KMS-11 (cell line): ENCODE measurements around the gene PALM.

Experiments
- H2AFZ ChIP-seq: fragments of 200-600 bp; sonication (generic); 2 replicates; pipeline ENCODE4 v1.6.1; 2016; ENCODE audit warnings: antibody characterized with exemption, mixed run types, low read depth
- H3K27ac ChIP-seq: fragments of 200-600 bp; sonication (generic); 2 replicates; pipeline ENCODE4 v1.6.1; 2016; ENCODE audit warnings: mild to moderate bottlenecking, mixed run types
- H3K27me3 ChIP-seq: fragments of 200-600 bp; sonication (generic); 2 replicates; pipeline ENCODE4 v1.6.1; 2017; ENCODE audit warnings: mild to moderate bottlenecking, low read depth, mixed run types, moderate library complexity; ENCODE audit not compliant: insufficient read depth
- H3K36me3 ChIP-seq: fragments of 200-600 bp; sonication (generic); 2 replicates; pipeline ENCODE4 v1.6.1; 2017; ENCODE audit warnings: mild to moderate bottlenecking, mixed run types; ENCODE audit not compliant: insufficient read depth
- H3K4me1 ChIP-seq: fragments of 200-600 bp; sonication (generic); 2 replicates; pipeline ENCODE4 v1.6.1; 2016; ENCODE audit warnings: mild to moderate bottlenecking, low read depth, mixed run types; ENCODE audit not compliant: poor library complexity, severe bottlenecking
- H3K4me2 ChIP-seq: fragments of 200-600 bp; sonication (generic); 2 replicates; pipeline ENCODE4 v1.7.0; 2016; ENCODE audit warnings: mild to moderate bottlenecking, mixed run types
- H3K4me3 ChIP-seq: fragments of 200-600 bp; sonication (generic); IDR thresholded peaks from 2 replicates; pipeline ENCODE4 v1.6.1; 2017; ENCODE audit warnings: low read depth, low read length, mixed read lengths; ENCODE audit not compliant: insufficient read depth
- H3K79me2 ChIP-seq: fragments of 200-600 bp; sonication (generic); 2 replicates; pipeline ENCODE4 v1.6.1; 2016; ENCODE audit warnings: low read depth, mixed run types; ENCODE audit not compliant: insufficient read depth
- H3K9ac ChIP-seq: fragments of 200-600 bp; sonication (generic); 2 replicates; pipeline ENCODE4 v1.6.1; 2016; ENCODE audit warnings: mild to moderate bottlenecking, mixed run types
- H4K20me1 ChIP-seq: fragments of 200-600 bp; sonication (generic); 2 replicates; pipeline ENCODE4 v1.6.1; 2016; ENCODE audit warnings: mild to moderate bottlenecking, mixed run types; ENCODE audit not compliant: insufficient read depth
- TF ChIP-seq, protein P1 (sequence below): fragments of 200-600 bp; sonication (generic); conservative IDR thresholded peaks from 2 replicates; pipeline ENCODE4 v1.6.1; 2017; ENCODE audit warnings: low read depth, mild to moderate bottlenecking, antibody characterized with exemption, low read length, moderate library complexity, mixed read lengths

Gene PALM

GRCh38 chr19:776549-776948, 67.8 kb downstream of the PALM start:
- no peak overlapping the region for H3K27ac ChIP-seq
- no peaks in the 10 kb centered on the region for H3K79me2 ChIP-seq
- TF ChIP-seq, protein P1, sequence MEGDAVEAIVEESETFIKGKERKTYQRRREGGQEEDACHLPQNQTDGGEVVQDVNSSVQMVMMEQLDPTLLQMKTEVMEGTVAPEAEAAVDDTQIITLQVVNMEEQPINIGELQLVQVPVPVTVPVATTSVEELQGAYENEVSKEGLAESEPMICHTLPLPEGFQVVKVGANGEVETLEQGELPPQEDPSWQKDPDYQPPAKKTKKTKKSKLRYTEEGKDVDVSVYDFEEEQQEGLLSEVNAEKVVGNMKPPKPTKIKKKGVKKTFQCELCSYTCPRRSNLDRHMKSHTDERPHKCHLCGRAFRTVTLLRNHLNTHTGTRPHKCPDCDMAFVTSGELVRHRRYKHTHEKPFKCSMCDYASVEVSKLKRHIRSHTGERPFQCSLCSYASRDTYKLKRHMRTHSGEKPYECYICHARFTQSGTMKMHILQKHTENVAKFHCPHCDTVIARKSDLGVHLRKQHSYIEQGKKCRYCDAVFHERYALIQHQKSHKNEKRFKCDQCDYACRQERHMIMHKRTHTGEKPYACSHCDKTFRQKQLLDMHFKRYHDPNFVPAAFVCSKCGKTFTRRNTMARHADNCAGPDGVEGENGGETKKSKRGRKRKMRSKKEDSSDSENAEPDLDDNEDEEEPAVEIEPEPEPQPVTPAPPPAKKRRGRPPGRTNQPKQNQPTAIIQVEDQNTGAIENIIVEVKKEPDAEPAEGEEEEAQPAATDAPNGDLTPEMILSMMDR: no peak

DNA sequence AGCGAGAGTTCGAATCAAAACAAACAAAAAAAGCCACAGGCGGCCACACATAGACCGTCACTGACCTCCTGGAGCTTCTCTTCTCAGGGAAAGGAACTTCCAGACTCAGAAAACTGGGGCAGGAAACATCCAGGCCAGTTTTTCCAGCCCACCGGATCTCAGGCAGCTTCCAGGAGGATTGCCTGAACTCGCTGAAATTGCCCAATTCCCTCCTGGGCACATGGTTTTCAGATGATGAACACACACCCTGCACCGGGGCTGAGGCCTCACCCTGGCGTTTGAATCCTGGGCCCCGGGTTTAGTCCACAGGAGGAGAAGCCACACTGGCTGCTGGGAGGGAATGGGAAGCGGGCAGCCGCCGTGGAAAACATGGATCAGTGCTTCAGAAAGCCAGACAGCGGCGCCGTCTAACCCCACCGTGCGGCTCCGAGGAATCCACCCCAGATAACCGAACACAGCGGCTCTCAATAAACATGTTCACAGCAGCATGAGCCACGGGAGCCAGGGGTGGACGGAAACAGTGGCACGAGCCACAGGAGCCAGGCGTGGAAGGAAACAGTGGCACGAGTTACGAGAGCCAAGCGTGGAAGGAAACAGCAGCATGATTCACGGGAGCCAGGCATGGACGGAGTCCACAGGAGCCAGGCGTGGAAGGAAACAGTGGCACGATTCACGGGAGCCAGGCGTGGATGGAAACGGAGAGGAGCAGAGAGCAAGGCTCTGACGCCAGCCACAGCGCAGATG, 70.3 kb downstream of the PALM start:
- TF ChIP-seq, protein P1: no peak
- no peaks in the 10 kb centered on the region for H4K20me1 ChIP-seq
- no peak overlapping the region for H3K4me2 ChIP-seq
- peaks cover 73% of the 10 kb centered on the region for H3K27me3 ChIP-seq
- H3K9ac ChIP-seq: no peak overlapping the region
- no peaks in the 10 kb centered on the region for H3K79me2 ChIP-seq
- no peak overlapping the region for H2AFZ ChIP-seq
- H3K27ac ChIP-seq: no peak overlapping the region
- no peak overlapping the region for H3K4me3 ChIP-seq
- H3K36me3 ChIP-seq: no peaks in the 10 kb centered on the region
- no peaks in the 10 kb centered on the region for H3K4me1 ChIP-seq

More at GRCh38 chr19:776549-776948, 67.8 kb downstream of the PALM start:
- Histone ChIP-seq H3K36me3 (no peaks in the 10 kb centered on the region), H3K4me2 (no peak overlapping the region), H3K27me3 (peaks cover 60% of the 10 kb centered on the region), H3K4me3 (no peak overlapping the region), H3K9ac (no peak overlapping the region), H4K20me1 (no peaks in the 10 kb centered on the region), H3K4me1 (no peaks in the 10 kb centered on the region), H2AFZ (no peak overlapping the region)

- no peak overlapping the region for H3K9ac ChIP-seq
- H3K36me3 ChIP-seq: no peaks in the 10 kb centered on the region
- no peak overlapping the region for H3K4me3 ChIP-seq
- TF ChIP-seq, protein P1: no peak
- no peaks in the 10 kb centered on the region for H3K4me1 ChIP-seq
- no peaks in the 10 kb centered on the region for H3K79me2 ChIP-seq
- no peak overlapping the region for H2AFZ ChIP-seq
- no peak overlapping the region for H3K27ac ChIP-seq
- no peaks in the 10 kb centered on the region for H4K20me1 ChIP-seq
- H3K27me3 ChIP-seq: peaks cover 64% of the 10 kb centered on the region
- H3K4me2 ChIP-seq: no peak overlapping the region
These were observed 72.2 kb downstream of the PALM start for GRCh38 chr19:780935-781334.

GRCh38 chr19:781800-782184, 73.1 kb downstream of the PALM start:
- Histone ChIP-seq H3K27ac (no peak overlapping the region), H3K4me1 (no peaks in the 10 kb centered on the region)

More at GRCh38 chr19:781800-782184, 73.1 kb downstream of the PALM start:
- peaks cover 59% of the 10 kb centered on the region for H3K27me3 ChIP-seq
- H2AFZ ChIP-seq: no peak overlapping the region
- TF ChIP-seq, protein P1: no peak
- H3K4me3 ChIP-seq: no peak overlapping the region
- no peaks in the 10 kb centered on the region for H4K20me1 ChIP-seq
- no peaks in the 10 kb centered on the region for H3K36me3 ChIP-seq
- H3K9ac ChIP-seq: no peak overlapping the region
- no peaks in the 10 kb centered on the region for H3K79me2 ChIP-seq
- no peak overlapping the region for H3K4me2 ChIP-seq
